Keratinocyte (primary cell): ENCODE results near the gene MYADML2. TPM values are rescaled to one million over a fixed set of nuclear protein-coding genes. Genes with fewer than 3 reads are reported as not detected.

ENCODE experiments used
- DNase-seq: peaks from one replicate; pipeline ENCODE4 v3.0.0-alpha.2; 2011; ENCODE audit warnings: low read depth, missing footprints, low spot score
- FAIRE-seq: peaks from 2 replicates; lab custom pipeline; 2011; peaks lifted over from hg19 to GRCh38; lab: Jason Lieb, UNC
- H2AFZ ChIP-seq: 2 replicates; pipeline ENCODE4 v1.6.0; 2012; ENCODE audit warnings: low read length, control low read depth, inconsistent platforms; ENCODE audit not compliant: control insufficient read depth
- H3K27ac ChIP-seq: 2 replicates; pipeline ENCODE4 v1.5.1; 2011; ENCODE audit warnings: low read length; ENCODE audit not compliant: control insufficient read depth, insufficient read depth
- H3K27me3 ChIP-seq: 3 replicates; pipeline ENCODE4 v1.6.0; 2011; ENCODE audit warnings: low read length; ENCODE audit not compliant: control insufficient read depth, insufficient read depth; ENCODE audit errors: extremely low read depth
- H3K36me3 ChIP-seq, 2 experiments: 2 replicates in 1 of 2; 3 replicates in 1 of 2; pipeline ENCODE4 v1.5.1; 2011; ENCODE audit warnings: low read length in 2 of 2, mild to moderate bottlenecking in 1 of 2; ENCODE audit not compliant: control insufficient read depth in 2 of 2, insufficient read depth in 2 of 2; ENCODE audit errors: extremely low read depth in 1 of 2
- H3K4me1 ChIP-seq: 3 replicates; pipeline ENCODE4 v1.5.1; 2011; ENCODE audit warnings: low read length; ENCODE audit not compliant: control insufficient read depth, insufficient read depth; ENCODE audit errors: extremely low read depth
- H3K4me2 ChIP-seq: 3 replicates; pipeline ENCODE4 v1.6.0; 2011; ENCODE audit warnings: low read depth, low read length; ENCODE audit not compliant: control insufficient read depth, insufficient read depth; ENCODE audit errors: extremely low read depth
- H3K4me3 ChIP-seq, 3 experiments: fragments of 200-600 bp in 1 of 3; sonication (generic) in 1 of 3; 2 replicates in 2 of 3; 3 replicates in 1 of 3; pipeline ENCODE4 v1.5.1; 2011 to 2016; ENCODE audit warnings: low read length in 3 of 3, mild to moderate bottlenecking in 3 of 3, control low read depth in 2 of 3, inconsistent platforms in 1 of 3, low read depth in 1 of 3, mixed read lengths in 1 of 3, mixed run types in 1 of 3, moderate library complexity in 1 of 3; ENCODE audit not compliant: control insufficient read depth in 2 of 3, insufficient read depth in 2 of 3; ENCODE audit errors: extremely low read depth in 1 of 3
- H3K79me2 ChIP-seq: 2 replicates; pipeline ENCODE4 v1.6.0; 2012; ENCODE audit warnings: low read length; ENCODE audit not compliant: control insufficient read depth, insufficient read depth
- H3K9ac ChIP-seq: 3 replicates; pipeline ENCODE4 v1.6.0; 2011; ENCODE audit warnings: low read length; ENCODE audit not compliant: control insufficient read depth, insufficient read depth; ENCODE audit errors: extremely low read depth
- H3K9me1 ChIP-seq: 3 replicates; pipeline ENCODE4 v1.6.0; 2011; ENCODE audit warnings: low read length; ENCODE audit not compliant: control insufficient read depth, insufficient read depth; ENCODE audit errors: extremely low read depth
- H3K9me3 ChIP-seq: 2 replicates; pipeline ENCODE4 v1.5.1; 2012; ENCODE audit warnings: low read depth, low read length; ENCODE audit not compliant: control insufficient read depth
- H4K20me1 ChIP-seq: 3 replicates; pipeline ENCODE4 v1.6.0; 2011; ENCODE audit warnings: low read length; ENCODE audit not compliant: control insufficient read depth, insufficient read depth; ENCODE audit errors: extremely low read depth
- CTCF ChIP-seq, 3 experiments: IDR thresholded peaks in 1 of 3; conservative IDR thresholded peaks in 1 of 3; optimal IDR thresholded peaks in 1 of 3; 2 replicates in 2 of 3; 3 replicates in 1 of 3; pipeline versions ENCODE3 to v1.5.1; 2011; ENCODE audit warnings: low read length in 3 of 3, mild to moderate bottlenecking in 3 of 3, moderate library complexity in 2 of 3, control low read depth in 1 of 3, inconsistent platforms in 1 of 3; ENCODE audit not compliant: insufficient read depth in 2 of 3; ENCODE audit errors: extremely low read depth in 1 of 3
- EZH2 ChIP-seq: IDR thresholded peaks from one replicate; pipeline ENCODE4 v1.6.1; 2012; ENCODE audit warnings: inconsistent platforms, mild to moderate bottlenecking, low read length, moderate library complexity
- dilution Hi-C: fragments of 300-500 bp; cut with MboI; formaldehyde crosslinking; loops from one replicate; pipeline ENCODE4 v1.7.0; 2020; ENCODE audit warnings: low sequenced_read_pairs; ENCODE audit not compliant: extremely low pct_ligation_motif_present
- polyA plus RNA-seq, 5 experiments: library from polyadenylated mRNA; depleted of rRNA in 3 of 5; stranded (reverse) in 3 of 5; stranded (forward) in 1 of 5; unstranded in 1 of 5; fragments of >200 nt; gene quantifications; 1 replicate in 1 of 5; 2 replicates in 3 of 5; 3 replicates in 1 of 5; pipeline versions ENCODE4 v1.2.1 to v1.2.3, GENCODE V29; 2011 to 2012; ENCODE audit warnings: missing spikeins in 2 of 5, low read depth in 1 of 5, low replicate concordance in 1 of 5

MYADML2 gene
- polyA plus RNA-seq, 1 donor (not counting 4 experiments of a cell fraction or from before 2014, with no cell fraction given) = not detected

GRCh38 chr17:81984773-81985410, 37.9 kb upstream of the MYADML2 start:
- Histone ChIP-seq H3K36me3 (peaks cover 6 to 12% of the 10 kb centered on the region in 2 experiments), H3K4me3 (no peak overlapping the region)
- TF ChIP-seq CTCF (optimal IDR thresholded peaks at IDR 0.05 in 1 of 3, IDR thresholded peaks at IDR 0.05 in 1 of 3, conservative IDR thresholded peaks at IDR 0.05 in 1 of 3; ENCODE audit: extremely low read depth in 1 of 3, insufficient read depth in 2 of 3, low read length in 3 of 3) = no peak
- no peak for TF ChIP-seq EZH2

GRCh38 chr17:81983639-81984373, 36.8 kb upstream of the MYADML2 start:
- Histone ChIP-seq H3K4me3 (no peak overlapping the region), H2AFZ (no peak overlapping the region)
- dilution Hi-C loops = no loop called here

More at GRCh38 chr17:81984773-81985410, 37.9 kb upstream of the MYADML2 start:
- FAIRE-seq (no peak), DNase-seq (no peak)
- dilution Hi-C loops = no loop called here
- Histone ChIP-seq H3K4me1 (peaks cover 10% of the 10 kb centered on the region), H3K79me2 (no peaks in the 10 kb centered on the region), H2AFZ (no peak overlapping the region), H3K27ac (no peak overlapping the region), H3K4me2 (no peak overlapping the region), H3K9ac (no peak overlapping the region), H3K9me3 (no peaks in the 10 kb centered on the region), H3K27me3 (no peaks in the 10 kb centered on the region), H3K9me1 (no peaks in the 10 kb centered on the region), H4K20me1 (no peaks in the 10 kb centered on the region)

More at GRCh38 chr17:81983639-81984373, 36.8 kb upstream of the MYADML2 start:
- Histone ChIP-seq H4K20me1 (no peaks in the 10 kb centered on the region), H3K9me3 (no peaks in the 10 kb centered on the region), H3K9ac (no peak overlapping the region), H3K36me3 (peaks cover 6 to 12% of the 10 kb centered on the region in 2 experiments), H3K4me1 (peaks cover 10% of the 10 kb centered on the region), H3K79me2 (no peaks in the 10 kb centered on the region), H3K27ac (no peak overlapping the region), H3K4me2 (no peak overlapping the region), H3K9me1 (no peaks in the 10 kb centered on the region), H3K27me3 (no peaks in the 10 kb centered on the region)
- DNase-seq (no peak), FAIRE-seq (no peak)
- TF ChIP-seq CTCF (optimal IDR thresholded peaks at IDR 0.05 in 1 of 3, IDR thresholded peaks at IDR 0.05 in 1 of 3, conservative IDR thresholded peaks at IDR 0.05 in 1 of 3; ENCODE audit: extremely low read depth in 1 of 3, insufficient read depth in 2 of 3, low read length in 3 of 3) = no peak
- TF ChIP-seq EZH2 = no peak
